Kidney epithelial cell (primary cell): Measurements from ENCODE around the gene HHAT. TPM values are rescaled to one million over a fixed set of nuclear protein-coding genes. Genes with fewer than 3 reads are reported as not detected.
"Not testable (repeated sequence)": the region's sequence is repeated elsewhere in the genome, so short reads cannot be mapped to it uniquely, and the experiment has no call there.

Experiments used
- DNase-seq: peaks from one replicate; pipeline ENCODE4 v3.0.0-alpha.2; 2010; ENCODE audit warnings: low read depth
- H3K27me3 ChIP-seq: 2 replicates; pipeline ENCODE4 v1.6.0; 2011; ENCODE audit warnings: low read length; ENCODE audit not compliant: control insufficient read depth, insufficient read depth
- H3K36me3 ChIP-seq: 2 replicates; pipeline ENCODE4 v1.5.1; 2011; ENCODE audit warnings: low read length; ENCODE audit not compliant: control insufficient read depth, insufficient read depth
- H3K4me3 ChIP-seq: 2 replicates; pipeline ENCODE4 v1.5.1; 2011; ENCODE audit warnings: low read depth, mild to moderate bottlenecking, control low read depth, low read length
- total RNA-seq: library from RNA; depleted of rRNA; stranded (reverse); fragments of >200 nt; gene quantifications from 2 replicates; pipeline ENCODE4 v1.2.3, GENCODE V29; 2015
- TF ChIP-seq, protein P1 (sequence below): IDR thresholded peaks from 2 replicates; pipeline ENCODE4 v1.5.1; 2011; ENCODE audit warnings: mild to moderate bottlenecking, moderate library complexity, low read length, control low read depth, inconsistent platforms; ENCODE audit not compliant: insufficient read depth, poor library complexity, severe bottlenecking

Gene HHAT
- total RNA-seq, 1 donor from 2014 or later, result 15.0 TPM

DNA sequence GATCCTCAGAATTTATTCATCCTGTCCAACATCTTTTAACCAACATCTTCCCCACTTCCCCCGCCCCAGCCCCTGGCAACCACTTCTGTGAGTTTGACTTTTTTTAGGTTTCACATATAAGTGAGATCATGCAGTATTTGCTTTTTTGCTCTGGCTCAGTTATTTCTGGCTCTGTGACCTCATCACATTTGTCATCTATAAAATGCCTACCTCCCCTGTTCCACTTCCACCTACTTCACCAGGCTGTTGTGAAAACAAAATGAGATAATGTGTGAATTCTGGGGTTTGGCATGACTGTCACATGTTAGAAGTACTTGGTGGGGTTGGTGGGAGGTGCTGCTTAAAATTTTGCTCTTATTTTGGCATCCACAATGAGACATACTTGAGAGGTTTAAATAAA, 18.4 kb downstream of the HHAT start:
- no peaks in the 10 kb centered on the region for H3K27me3 ChIP-seq
- H3K4me3 ChIP-seq, result no peak overlapping the region
- TF ChIP-seq, protein P1, sequence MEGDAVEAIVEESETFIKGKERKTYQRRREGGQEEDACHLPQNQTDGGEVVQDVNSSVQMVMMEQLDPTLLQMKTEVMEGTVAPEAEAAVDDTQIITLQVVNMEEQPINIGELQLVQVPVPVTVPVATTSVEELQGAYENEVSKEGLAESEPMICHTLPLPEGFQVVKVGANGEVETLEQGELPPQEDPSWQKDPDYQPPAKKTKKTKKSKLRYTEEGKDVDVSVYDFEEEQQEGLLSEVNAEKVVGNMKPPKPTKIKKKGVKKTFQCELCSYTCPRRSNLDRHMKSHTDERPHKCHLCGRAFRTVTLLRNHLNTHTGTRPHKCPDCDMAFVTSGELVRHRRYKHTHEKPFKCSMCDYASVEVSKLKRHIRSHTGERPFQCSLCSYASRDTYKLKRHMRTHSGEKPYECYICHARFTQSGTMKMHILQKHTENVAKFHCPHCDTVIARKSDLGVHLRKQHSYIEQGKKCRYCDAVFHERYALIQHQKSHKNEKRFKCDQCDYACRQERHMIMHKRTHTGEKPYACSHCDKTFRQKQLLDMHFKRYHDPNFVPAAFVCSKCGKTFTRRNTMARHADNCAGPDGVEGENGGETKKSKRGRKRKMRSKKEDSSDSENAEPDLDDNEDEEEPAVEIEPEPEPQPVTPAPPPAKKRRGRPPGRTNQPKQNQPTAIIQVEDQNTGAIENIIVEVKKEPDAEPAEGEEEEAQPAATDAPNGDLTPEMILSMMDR, result no peak
- H3K36me3 ChIP-seq, result no peaks in the 10 kb centered on the region
- no peak for DNase-seq

DNA sequence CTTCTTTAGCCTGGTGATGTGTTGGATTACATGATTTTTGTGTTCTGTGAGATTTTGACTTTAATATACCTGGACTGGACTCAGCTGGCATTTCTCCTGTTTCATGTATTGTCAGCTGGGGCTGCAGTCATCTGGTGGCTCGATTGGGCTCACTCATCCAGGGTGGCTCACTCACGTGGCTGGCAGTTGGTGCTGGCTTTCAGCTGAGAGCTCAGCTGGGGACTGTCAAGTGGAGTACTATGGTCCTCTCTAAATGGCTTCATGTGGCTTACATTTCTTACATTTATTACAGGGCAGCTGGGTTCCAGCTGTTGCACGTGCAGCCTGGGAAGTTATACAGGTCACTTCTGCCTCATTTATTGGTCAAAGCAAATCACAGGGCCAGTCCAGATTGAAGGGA, 22.8 kb downstream of the HHAT start:
- DNase-seq, result no peak
- no peaks in the 10 kb centered on the region for H3K27me3 ChIP-seq
- H3K4me3 ChIP-seq, result no peak overlapping the region
- H3K36me3 ChIP-seq, result no peaks in the 10 kb centered on the region
- TF ChIP-seq, protein P1, result no peak

DNA sequence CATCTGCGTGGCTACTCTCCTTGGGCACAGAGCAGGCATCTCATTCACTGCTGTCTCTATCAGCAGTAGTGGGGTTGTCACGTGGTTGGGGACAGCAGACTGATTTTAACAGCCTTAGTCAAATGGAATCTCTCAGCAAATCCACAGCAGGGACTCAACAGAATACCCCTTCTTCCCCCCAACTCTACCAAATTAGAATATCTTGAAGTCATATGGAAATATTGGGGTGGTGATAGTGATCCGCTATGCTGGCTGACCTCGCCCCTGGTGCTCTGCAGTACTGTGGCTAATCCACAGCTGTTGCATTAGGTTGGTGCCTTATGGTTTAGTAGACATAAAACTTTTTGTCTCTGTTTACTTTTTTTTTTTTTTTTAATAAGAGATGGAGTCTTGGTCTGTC, 23.9 kb downstream of the HHAT start:
- DNase-seq, result no peak
- Histone ChIP-seq H3K36me3 (no peaks in the 10 kb centered on the region), H3K27me3 (no peaks in the 10 kb centered on the region), H3K4me3 (no peak overlapping the region)
- TF ChIP-seq, protein P1, result no peak

DNA sequence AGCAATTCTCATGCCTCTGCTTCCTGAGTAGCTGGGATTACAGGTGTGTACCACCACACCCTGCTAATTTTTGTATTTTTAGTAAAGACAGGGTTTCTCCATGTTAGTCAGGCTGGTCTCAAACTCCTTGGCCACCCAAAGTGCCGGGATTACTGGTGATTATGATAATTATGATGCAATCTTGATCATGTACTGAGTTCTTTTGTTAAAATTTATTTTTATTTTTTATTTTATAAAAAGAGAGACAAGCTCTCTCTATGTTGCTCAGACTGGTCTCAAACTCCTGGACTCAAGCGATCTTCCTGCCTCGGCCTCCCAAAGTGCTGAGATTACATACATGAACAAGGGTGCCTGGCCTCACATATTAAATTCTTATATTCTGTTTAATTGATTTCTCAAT, 25.6 kb downstream of the HHAT start:
- not testable (repeated sequence) for DNase-seq, H3K4me3 ChIP-seq, H3K27me3 ChIP-seq, H3K36me3 ChIP-seq

DNA sequence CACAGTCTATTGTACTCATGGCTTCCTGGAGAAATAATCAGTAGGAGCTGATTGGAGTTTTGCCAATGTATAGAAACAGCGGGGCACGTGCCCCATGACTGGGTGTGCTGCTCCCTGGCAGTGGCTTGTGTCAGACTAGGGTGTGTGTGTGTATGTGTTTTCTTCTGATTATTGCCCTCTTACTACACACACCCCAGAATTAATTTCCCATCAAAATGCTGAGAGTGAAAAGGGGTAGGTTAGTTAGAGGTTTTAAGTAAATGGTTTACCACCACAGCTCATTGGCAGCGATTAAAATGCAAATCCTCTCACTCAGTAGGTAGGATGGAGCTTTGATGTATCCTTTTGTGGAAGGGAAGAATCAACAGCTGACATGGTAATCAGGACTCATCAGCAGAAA, 29.9 kb downstream of the HHAT start:
- no peak for DNase-seq
- Histone ChIP-seq H3K4me3 (no peak overlapping the region), H3K27me3 (no peaks in the 10 kb centered on the region), H3K36me3 (no peaks in the 10 kb centered on the region)
- TF ChIP-seq, protein P1, result no peak

DNA sequence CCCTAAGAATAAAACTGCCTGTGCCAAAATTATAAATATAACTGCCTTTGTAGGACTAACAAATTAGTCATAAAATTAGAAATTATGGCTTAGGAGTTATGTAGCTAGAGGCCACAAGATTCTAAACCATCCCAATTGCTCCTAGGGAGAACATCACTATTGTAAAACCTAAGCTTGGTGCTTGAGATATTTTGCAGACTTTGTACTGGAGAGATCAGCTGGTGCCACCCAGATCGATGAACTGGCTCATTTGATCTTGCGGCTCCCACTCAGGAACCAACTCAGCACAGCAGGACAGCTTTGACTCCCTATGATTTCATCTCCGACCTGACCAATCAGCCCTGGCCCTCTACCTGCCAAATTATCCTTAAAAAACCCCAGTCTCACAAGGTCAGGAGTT, 30.6 kb downstream of the HHAT start:
- no peaks in the 10 kb centered on the region for H3K27me3 ChIP-seq
- DNase-seq, result no peak
- no peaks in the 10 kb centered on the region for H3K36me3 ChIP-seq
- no peak overlapping the region for H3K4me3 ChIP-seq
- TF ChIP-seq, protein P1, result no peak
